Mesendoderm (in vitro differentiated cells): ENCODE data around the gene DCX.

Experiments used
- DNase-seq: peaks from one replicate; pipeline ENCODE4 v3.0.0; 2013
- H2AK5ac ChIP-seq: 2 replicates; pipeline ENCODE4 v1.6.1; 2013; ENCODE audit warnings: low read length, inconsistent platforms
- H2BK120ac ChIP-seq: 2 replicates; pipeline ENCODE4 v1.6.1; 2013; ENCODE audit warnings: low read depth, mild to moderate bottlenecking, low read length, moderate library complexity, mixed read lengths
- H2BK15ac ChIP-seq: replicated peaks from 2 replicates; pipeline ENCODE4 v1.6.1; 2013; ENCODE audit warnings: low read depth, mild to moderate bottlenecking, moderate library complexity
- H2BK5ac ChIP-seq: 2 replicates; pipeline ENCODE4 v1.6.1; 2013; ENCODE audit warnings: low read length, inconsistent platforms
- H3K18ac ChIP-seq: 2 replicates; pipeline ENCODE4 v1.6.1; 2013; ENCODE audit warnings: mild to moderate bottlenecking, low read length, mixed read lengths
- H3K23ac ChIP-seq: one replicate; pipeline ENCODE4 v1.6.1; 2013; ENCODE audit warnings: low read length
- H3K27ac ChIP-seq: 2 replicates; pipeline ENCODE4 v1.5.1; 2013; ENCODE audit warnings: low read depth, mild to moderate bottlenecking, inconsistent platforms, low read length, moderate library complexity
- H3K27me3 ChIP-seq: 2 replicates; pipeline ENCODE4 v1.6.1; 2013; ENCODE audit warnings: low read length, control low read depth, mild to moderate bottlenecking, inconsistent platforms; ENCODE audit not compliant: insufficient read depth, poor library complexity
- H3K36me3 ChIP-seq: 2 replicates; pipeline ENCODE4 v1.6.1; 2013; ENCODE audit warnings: low read length, inconsistent platforms; ENCODE audit not compliant: control insufficient read depth, insufficient read depth
- H3K4ac ChIP-seq: one replicate; pipeline ENCODE4 v1.6.1; 2013; ENCODE audit warnings: low read depth, mild to moderate bottlenecking, low read length, moderate library complexity
- H3K4me1 ChIP-seq: 2 replicates; pipeline ENCODE4 v1.6.1; 2013; ENCODE audit warnings: low read depth, low read length, inconsistent platforms; ENCODE audit not compliant: control insufficient read depth
- H3K4me2 ChIP-seq: 2 replicates; pipeline ENCODE4 v1.6.1; 2013; ENCODE audit warnings: low read length
- H3K4me3 ChIP-seq: 2 replicates; pipeline ENCODE4 v1.5.1; 2013; ENCODE audit warnings: mild to moderate bottlenecking, low read length
- H3K56ac ChIP-seq: one replicate; pipeline ENCODE4 v1.6.1; 2013; ENCODE audit warnings: low read length
- H3K79me1 ChIP-seq: 2 replicates; pipeline ENCODE4 v1.6.1; 2013; ENCODE audit warnings: low read length, inconsistent platforms
- H3K79me2 ChIP-seq: 2 replicates; pipeline ENCODE4 v1.6.1; 2013; ENCODE audit warnings: mild to moderate bottlenecking, low read length; ENCODE audit not compliant: control insufficient read depth, insufficient read depth
- H3K9ac ChIP-seq: 2 replicates; pipeline ENCODE4 v1.6.1; 2013; ENCODE audit warnings: low read length, inconsistent platforms
- H4K5ac ChIP-seq: one replicate; pipeline ENCODE4 v1.6.1; 2013; ENCODE audit warnings: low read length
- H4K8ac ChIP-seq: one replicate; pipeline ENCODE4 v1.6.1; 2013; ENCODE audit warnings: low read depth, mild to moderate bottlenecking, control low read depth, low read length, moderate library complexity
- WGBS: extraction: QIAGEN DNeasy Blood & Tissue Kit; methylation state at CpG from one replicate; pipeline ENCODE4 v1.1.7; 2013; ENCODE audit warnings: low lambda C conversion rate, missing lambda C conversion rate; ENCODE audit not compliant: insufficient coverage; ENCODE audit errors: extremely low coverage; 5-methylcytosine and 5-hydroxymethylcytosine counted together

The DCX gene

DNA sequence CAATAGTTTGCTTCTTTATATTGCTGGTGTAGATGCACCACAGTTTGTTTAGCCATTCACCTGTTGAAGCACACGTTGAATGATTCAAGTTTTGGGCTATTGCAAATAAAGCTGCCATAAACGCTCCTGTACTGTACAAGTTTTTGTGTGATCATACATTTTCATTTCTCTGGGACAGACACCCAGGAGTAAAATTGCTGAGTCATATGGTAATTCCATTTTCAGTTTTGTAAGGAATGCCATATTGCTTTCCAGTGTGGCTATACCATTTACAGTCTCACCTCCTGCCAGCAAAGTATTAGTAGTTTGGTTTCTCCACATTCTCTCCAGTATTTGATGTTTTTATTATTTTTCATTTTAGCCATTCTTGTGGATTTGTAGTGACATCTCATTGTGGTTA, 109.7 kb downstream of the DCX start:
- Histone ChIP-seq H3K56ac (no peak overlapping the region), H2BK15ac (no peak overlapping the region), H3K23ac (no peak overlapping the region), H4K5ac (no peak overlapping the region), H3K79me2 (no peaks in the 10 kb centered on the region), H3K4me3 (no peak overlapping the region), H3K27me3 (no peaks in the 10 kb centered on the region), H3K36me3 (no peaks in the 10 kb centered on the region), H3K9ac (no peak overlapping the region), H2AK5ac (no peak overlapping the region), H3K27ac (no peak overlapping the region), H3K79me1 (no peaks in the 10 kb centered on the region), H3K4ac (no peak overlapping the region), H2BK5ac (no peak overlapping the region), H3K18ac (no peak overlapping the region), H4K8ac (no peak overlapping the region), H2BK120ac (no peak overlapping the region), H3K4me1 (no peaks in the 10 kb centered on the region), H3K4me2 (no peak overlapping the region)
- DNase-seq = no peak
- WGBS = no CpG with 5 or more reads among the region's 2 CpGs

DNA sequence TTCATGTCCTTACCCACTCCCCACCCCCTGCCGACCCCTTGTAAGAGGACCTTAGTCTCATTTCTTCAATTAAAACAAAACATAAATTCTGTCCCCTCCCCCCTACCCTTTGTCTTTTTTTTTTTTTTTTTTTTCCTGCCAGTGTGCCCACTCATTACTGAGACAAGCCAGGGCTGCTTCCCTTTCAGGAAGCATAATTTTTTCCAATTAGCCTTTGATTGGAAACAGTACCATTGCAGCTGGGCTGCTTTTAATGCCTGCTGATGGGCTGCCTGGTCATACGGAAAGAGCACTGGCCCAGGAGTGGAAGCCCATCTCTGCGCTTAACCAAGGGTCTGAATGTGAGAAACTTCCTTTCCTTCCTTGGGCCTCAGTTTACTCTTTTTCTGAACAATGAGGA, 123.2 kb downstream of the DCX start:
- Histone ChIP-seq H3K4me2 (no peak overlapping the region), H3K27me3 (no peaks in the 10 kb centered on the region), H3K79me2 (no peaks in the 10 kb centered on the region), H2BK15ac (no peak overlapping the region), H3K4ac (no peak overlapping the region), H3K23ac (no peak overlapping the region), H4K8ac (no peak overlapping the region), H3K27ac (no peak overlapping the region), H3K9ac (no peak overlapping the region), H2AK5ac (no peak overlapping the region), H2BK120ac (no peak overlapping the region), H3K36me3 (no peaks in the 10 kb centered on the region), H3K56ac (no peak overlapping the region), H3K4me3 (no peak overlapping the region), H3K4me1 (no peaks in the 10 kb centered on the region), H2BK5ac (no peak overlapping the region), H3K18ac (no peak overlapping the region), H4K5ac (no peak overlapping the region), H3K79me1 (no peaks in the 10 kb centered on the region)
- no peak for DNase-seq
- WGBS = no CpG with 5 or more reads among the region's 3 CpGs

DNA sequence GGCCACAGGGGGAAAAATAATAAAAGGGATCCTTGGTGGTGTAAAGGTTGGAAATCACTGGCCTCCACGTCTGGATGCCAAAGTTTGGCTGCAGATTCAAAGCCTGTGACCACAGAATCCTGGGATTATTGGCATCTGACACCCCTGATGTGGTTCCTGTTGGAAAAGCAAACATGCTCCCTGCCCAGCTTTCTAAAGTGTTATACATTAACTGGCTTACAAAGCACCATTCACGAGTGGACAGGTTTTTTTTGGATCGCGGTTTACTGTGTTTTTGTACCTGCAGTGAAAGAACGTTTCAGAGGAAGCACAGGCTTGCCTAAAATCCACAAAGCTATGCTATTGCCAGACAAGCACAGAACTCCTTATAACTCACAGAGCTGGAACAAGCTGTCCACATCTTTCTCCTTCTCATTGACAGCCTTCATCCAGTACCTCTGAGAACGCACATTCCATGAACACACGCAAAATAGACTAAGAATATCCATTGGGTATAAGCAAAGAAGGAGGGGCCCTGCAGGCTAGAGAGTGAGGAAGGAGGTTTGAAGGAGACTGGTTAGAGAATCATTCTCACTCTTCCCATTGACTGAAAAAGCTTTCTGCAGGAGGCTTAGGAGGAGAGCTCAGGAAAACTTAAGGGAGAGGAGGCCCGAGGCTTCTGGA, 127.2 kb downstream of the DCX start:
- Histone ChIP-seq H4K5ac (no peak overlapping the region), H3K9ac (no peak overlapping the region), H2AK5ac (no peak overlapping the region), H3K4me1 (no peaks in the 10 kb centered on the region), H3K79me2 (no peaks in the 10 kb centered on the region), H4K8ac (no peak overlapping the region), H3K4me2 (no peak overlapping the region), H2BK5ac (no peak overlapping the region), H3K56ac (no peak overlapping the region), H3K18ac (no peak overlapping the region), H3K4me3 (no peak overlapping the region), H3K79me1 (no peaks in the 10 kb centered on the region), H2BK15ac (no peak overlapping the region), H2BK120ac (no peak overlapping the region), H3K27ac (no peak overlapping the region), H3K27me3 (no peaks in the 10 kb centered on the region), H3K23ac (no peak overlapping the region), H3K36me3 (no peaks in the 10 kb centered on the region), H3K4ac (no peak overlapping the region)
- WGBS = no CpG with 5 or more reads among the region's 8 CpGs
- no peak for DNase-seq

GRCh38 chrX:111283446-111283845, 128.5 kb downstream of the DCX start:
- Histone ChIP-seq H2AK5ac (no peak overlapping the region), H2BK5ac (no peak overlapping the region), H4K8ac (no peak overlapping the region), H3K56ac (no peak overlapping the region), H3K9ac (no peak overlapping the region), H4K5ac (no peak overlapping the region), H2BK15ac (no peak overlapping the region), H3K79me2 (no peaks in the 10 kb centered on the region), H3K4me1 (no peaks in the 10 kb centered on the region), H3K18ac (no peak overlapping the region), H3K4ac (no peak overlapping the region), H3K23ac (no peak overlapping the region), H2BK120ac (no peak overlapping the region), H3K27ac (no peak overlapping the region), H3K4me2 (no peak overlapping the region), H3K79me1 (no peaks in the 10 kb centered on the region), H3K27me3 (no peaks in the 10 kb centered on the region), H3K4me3 (no peak overlapping the region), H3K36me3 (no peaks in the 10 kb centered on the region)
- no CpG with 5 or more reads among the region's 2 CpGs for WGBS
- DNase-seq = no peak

- Histone ChIP-seq H2BK5ac (no peak overlapping the region), H2BK120ac (no peak overlapping the region), H3K79me1 (no peaks in the 10 kb centered on the region), H3K9ac (no peak overlapping the region), H3K18ac (no peak overlapping the region), H3K23ac (no peak overlapping the region), H2AK5ac (no peak overlapping the region), H3K56ac (no peak overlapping the region), H3K27me3 (no peaks in the 10 kb centered on the region), H3K79me2 (no peaks in the 10 kb centered on the region), H3K4ac (no peak overlapping the region), H2BK15ac (no peak overlapping the region), H3K4me1 (no peaks in the 10 kb centered on the region), H3K4me2 (no peak overlapping the region), H4K8ac (no peak overlapping the region), H3K36me3 (no peaks in the 10 kb centered on the region), H4K5ac (no peak overlapping the region), H3K27ac (no peak overlapping the region), H3K4me3 (no peak overlapping the region)
- no peak for DNase-seq
- no CpG with 5 or more reads among the region's 1 CpG for WGBS
Measured at GRCh38 chrX:111282991-111283390, 129.0 kb downstream of the DCX start.

GRCh38 chrX:111282139-111282538, 129.9 kb downstream of the DCX start:
- Histone ChIP-seq H2BK5ac (no peak overlapping the region), H3K27me3 (no peaks in the 10 kb centered on the region), H3K4ac (no peak overlapping the region), H2BK120ac (no peak overlapping the region), H3K23ac (no peak overlapping the region), H3K36me3 (no peaks in the 10 kb centered on the region), H3K79me2 (no peaks in the 10 kb centered on the region), H3K4me3 (no peak overlapping the region), H3K9ac (no peak overlapping the region), H2AK5ac (no peak overlapping the region), H3K79me1 (no peaks in the 10 kb centered on the region), H3K18ac (no peak overlapping the region), H2BK15ac (no peak overlapping the region), H3K56ac (no peak overlapping the region), H4K8ac (no peak overlapping the region), H3K27ac (no peak overlapping the region), H4K5ac (no peak overlapping the region), H3K4me2 (no peak overlapping the region), H3K4me1 (no peaks in the 10 kb centered on the region)
- no peak for DNase-seq
- no CpG with 5 or more reads among the region's 6 CpGs for WGBS
